HEK293 (cell line): ENCODE data around the gene DSG3.

Experiments used
- PRDM1 ChIP-seq: fragments of 450-650 bp; formaldehyde crosslinking; IDR thresholded peaks from 2 replicates; pipeline ENCODE4; 2016; ENCODE audit warnings: missing biosample characterization, missing genetic modification characterization
- SALL2 ChIP-seq: fragments of 450-650 bp; formaldehyde crosslinking; IDR thresholded peaks from 2 replicates; pipeline ENCODE4 v1.5.0; 2017; ENCODE audit warnings: missing biosample characterization, mild to moderate bottlenecking, missing genetic modification characterization, borderline replicate concordance
- WT1 ChIP-seq: fragments of 450-650 bp; formaldehyde crosslinking; IDR thresholded peaks from 2 replicates; pipeline ENCODE4 v1.5.1; 2016; ENCODE audit warnings: missing biosample characterization, missing genetic modification characterization
- ZBTB21 ChIP-seq: fragments of 450-650 bp; formaldehyde crosslinking; IDR thresholded peaks from 2 replicates; pipeline ENCODE4 v1.5.1; 2017; ENCODE audit warnings: missing biosample characterization, missing genetic modification characterization
- ZNF133 ChIP-seq: fragments of 450-650 bp; formaldehyde crosslinking; IDR thresholded peaks from 2 replicates; pipeline ENCODE4 v1.5.1; 2016; ENCODE audit warnings: missing biosample characterization, missing genetic modification characterization
- ZNF184 ChIP-seq: fragments of 450-650 bp; IDR thresholded peaks from 2 replicates; pipeline ENCODE4 v1.5.1; 2018; ENCODE audit warnings: missing biosample characterization, mild to moderate bottlenecking, missing genetic modification characterization
- ZNF423 ChIP-seq: fragments of 450-650 bp; formaldehyde crosslinking; IDR thresholded peaks from 2 replicates; pipeline ENCODE4 v1.5.1; 2016; ENCODE audit warnings: missing biosample characterization, missing genetic modification characterization
- ZNF610 ChIP-seq: fragments of 450-650 bp; formaldehyde crosslinking; IDR thresholded peaks from 2 replicates; pipeline ENCODE4 v1.5.1; 2016; ENCODE audit warnings: missing biosample characterization, missing genetic modification characterization, borderline replicate concordance
- TF ChIP-seq, protein P1 (sequence below): fragments of 450-650 bp; formaldehyde crosslinking; IDR thresholded peaks from 2 replicates; pipeline ENCODE4 v1.5.1; 2016; ENCODE audit warnings: missing biosample characterization, missing genetic modification characterization
- TF ChIP-seq, protein P2 (sequence below): IDR thresholded peaks from 2 replicates; pipeline ENCODE4 v1.6.1; 2011; ENCODE audit warnings: mild to moderate bottlenecking, low read depth, low read length, borderline replicate concordance
- TF ChIP-seq, protein P3 (sequence below): fragments of 450-650 bp; formaldehyde crosslinking; IDR thresholded peaks from 2 replicates; pipeline ENCODE4 v1.5.1; 2016; ENCODE audit warnings: missing biosample characterization, missing genetic modification characterization
- TF ChIP-seq, protein P4 (sequence below): fragments of 450-650 bp; IDR thresholded peaks from 2 replicates; pipeline ENCODE4 v1.5.1; 2018; ENCODE audit warnings: missing biosample characterization, mild to moderate bottlenecking, missing genetic modification characterization

DNA sequence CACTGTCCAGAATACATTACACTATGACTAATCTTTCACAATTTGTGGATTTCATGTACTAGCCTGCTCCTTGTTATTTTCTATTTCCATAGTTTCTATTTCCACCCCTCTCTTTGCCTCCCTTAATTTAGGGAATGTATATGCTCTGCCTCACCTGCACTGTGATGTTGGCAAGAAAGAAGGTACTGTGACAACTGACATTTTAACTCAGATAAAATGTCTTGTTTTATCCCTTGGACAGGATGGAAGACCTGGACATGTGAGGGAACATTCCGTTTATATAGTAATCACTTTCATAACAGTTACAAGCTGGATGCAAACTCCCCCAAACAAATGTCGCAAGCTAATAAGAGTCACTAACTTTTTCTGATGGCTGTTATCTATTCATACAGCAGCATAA lies 21.5 kb upstream of the DSG3 start:
- TF ChIP-seq PRDM1 (tag by site-specific recombination) (no peak), ZNF133 (tag by site-specific recombination) (no peak), ZBTB21 (tag by site-specific recombination) (no peak), ZNF610 (no peak), SALL2 (tag by site-specific recombination) (no peak), ZNF184 (tag by site-specific recombination) (no peak), WT1 (tag by site-specific recombination) (no peak), ZNF423 (tag by site-specific recombination) (no peak)
- TF ChIP-seq, protein P1, sequence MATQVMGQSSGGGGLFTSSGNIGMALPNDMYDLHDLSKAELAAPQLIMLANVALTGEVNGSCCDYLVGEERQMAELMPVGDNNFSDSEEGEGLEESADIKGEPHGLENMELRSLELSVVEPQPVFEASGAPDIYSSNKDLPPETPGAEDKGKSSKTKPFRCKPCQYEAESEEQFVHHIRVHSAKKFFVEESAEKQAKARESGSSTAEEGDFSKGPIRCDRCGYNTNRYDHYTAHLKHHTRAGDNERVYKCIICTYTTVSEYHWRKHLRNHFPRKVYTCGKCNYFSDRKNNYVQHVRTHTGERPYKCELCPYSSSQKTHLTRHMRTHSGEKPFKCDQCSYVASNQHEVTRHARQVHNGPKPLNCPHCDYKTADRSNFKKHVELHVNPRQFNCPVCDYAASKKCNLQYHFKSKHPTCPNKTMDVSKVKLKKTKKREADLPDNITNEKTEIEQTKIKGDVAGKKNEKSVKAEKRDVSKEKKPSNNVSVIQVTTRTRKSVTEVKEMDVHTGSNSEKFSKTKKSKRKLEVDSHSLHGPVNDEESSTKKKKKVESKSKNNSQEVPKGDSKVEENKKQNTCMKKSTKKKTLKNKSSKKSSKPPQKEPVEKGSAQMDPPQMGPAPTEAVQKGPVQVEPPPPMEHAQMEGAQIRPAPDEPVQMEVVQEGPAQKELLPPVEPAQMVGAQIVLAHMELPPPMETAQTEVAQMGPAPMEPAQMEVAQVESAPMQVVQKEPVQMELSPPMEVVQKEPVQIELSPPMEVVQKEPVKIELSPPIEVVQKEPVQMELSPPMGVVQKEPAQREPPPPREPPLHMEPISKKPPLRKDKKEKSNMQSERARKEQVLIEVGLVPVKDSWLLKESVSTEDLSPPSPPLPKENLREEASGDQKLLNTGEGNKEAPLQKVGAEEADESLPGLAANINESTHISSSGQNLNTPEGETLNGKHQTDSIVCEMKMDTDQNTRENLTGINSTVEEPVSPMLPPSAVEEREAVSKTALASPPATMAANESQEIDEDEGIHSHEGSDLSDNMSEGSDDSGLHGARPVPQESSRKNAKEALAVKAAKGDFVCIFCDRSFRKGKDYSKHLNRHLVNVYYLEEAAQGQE (tag by site-specific recombination): no peak
- TF ChIP-seq, protein P2, sequence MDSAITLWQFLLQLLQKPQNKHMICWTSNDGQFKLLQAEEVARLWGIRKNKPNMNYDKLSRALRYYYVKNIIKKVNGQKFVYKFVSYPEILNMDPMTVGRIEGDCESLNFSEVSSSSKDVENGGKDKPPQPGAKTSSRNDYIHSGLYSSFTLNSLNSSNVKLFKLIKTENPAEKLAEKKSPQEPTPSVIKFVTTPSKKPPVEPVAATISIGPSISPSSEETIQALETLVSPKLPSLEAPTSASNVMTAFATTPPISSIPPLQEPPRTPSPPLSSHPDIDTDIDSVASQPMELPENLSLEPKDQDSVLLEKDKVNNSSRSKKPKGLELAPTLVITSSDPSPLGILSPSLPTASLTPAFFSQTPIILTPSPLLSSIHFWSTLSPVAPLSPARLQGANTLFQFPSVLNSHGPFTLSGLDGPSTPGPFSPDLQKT: no peak
- TF ChIP-seq, protein P3, sequence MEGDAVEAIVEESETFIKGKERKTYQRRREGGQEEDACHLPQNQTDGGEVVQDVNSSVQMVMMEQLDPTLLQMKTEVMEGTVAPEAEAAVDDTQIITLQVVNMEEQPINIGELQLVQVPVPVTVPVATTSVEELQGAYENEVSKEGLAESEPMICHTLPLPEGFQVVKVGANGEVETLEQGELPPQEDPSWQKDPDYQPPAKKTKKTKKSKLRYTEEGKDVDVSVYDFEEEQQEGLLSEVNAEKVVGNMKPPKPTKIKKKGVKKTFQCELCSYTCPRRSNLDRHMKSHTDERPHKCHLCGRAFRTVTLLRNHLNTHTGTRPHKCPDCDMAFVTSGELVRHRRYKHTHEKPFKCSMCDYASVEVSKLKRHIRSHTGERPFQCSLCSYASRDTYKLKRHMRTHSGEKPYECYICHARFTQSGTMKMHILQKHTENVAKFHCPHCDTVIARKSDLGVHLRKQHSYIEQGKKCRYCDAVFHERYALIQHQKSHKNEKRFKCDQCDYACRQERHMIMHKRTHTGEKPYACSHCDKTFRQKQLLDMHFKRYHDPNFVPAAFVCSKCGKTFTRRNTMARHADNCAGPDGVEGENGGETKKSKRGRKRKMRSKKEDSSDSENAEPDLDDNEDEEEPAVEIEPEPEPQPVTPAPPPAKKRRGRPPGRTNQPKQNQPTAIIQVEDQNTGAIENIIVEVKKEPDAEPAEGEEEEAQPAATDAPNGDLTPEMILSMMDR (tag by site-specific recombination): no peak
- TF ChIP-seq, protein P4, sequence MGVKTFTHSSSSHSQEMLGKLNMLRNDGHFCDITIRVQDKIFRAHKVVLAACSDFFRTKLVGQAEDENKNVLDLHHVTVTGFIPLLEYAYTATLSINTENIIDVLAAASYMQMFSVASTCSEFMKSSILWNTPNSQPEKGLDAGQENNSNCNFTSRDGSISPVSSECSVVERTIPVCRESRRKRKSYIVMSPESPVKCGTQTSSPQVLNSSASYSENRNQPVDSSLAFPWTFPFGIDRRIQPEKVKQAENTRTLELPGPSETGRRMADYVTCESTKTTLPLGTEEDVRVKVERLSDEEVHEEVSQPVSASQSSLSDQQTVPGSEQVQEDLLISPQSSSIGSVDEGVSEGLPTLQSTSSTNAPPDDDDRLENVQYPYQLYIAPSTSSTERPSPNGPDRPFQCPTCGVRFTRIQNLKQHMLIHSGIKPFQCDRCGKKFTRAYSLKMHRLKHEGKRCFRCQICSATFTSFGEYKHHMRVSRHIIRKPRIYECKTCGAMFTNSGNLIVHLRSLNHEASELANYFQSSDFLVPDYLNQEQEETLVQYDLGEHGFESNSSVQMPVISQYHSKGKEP (tag by site-specific recombination): no peak
